Measurements from ENCODE around the gene SLC9A9. TPM values are rescaled to one million over a fixed set of nuclear protein-coding genes. Genes with fewer than 3 reads are reported as not detected.

The SLC9A9 gene
- total and polyA plus RNA-seq, 4 donors: 3.3 to 15.0 (median 6.1) TPM

- 79% methylated on average over 3 of the region's 3 CpGs for WGBS
- Histone ChIP-seq H3K27ac (ENCODE audit: low read depth in 1 of 2, low read length in 2 of 2) (no peak overlapping the region), H3K4me1 (ENCODE audit: control insufficient read depth in 4 of 4, insufficient read depth in 4 of 4, low read length in 3 of 4) (no peaks in the 10 kb centered on the region), H3K9me3 (ENCODE audit: control insufficient read depth in 4 of 4, low read length in 3 of 4) (no peaks in the 10 kb centered on the region), H3K4me3 (ENCODE audit: low read depth in 1 of 3, low read length in 3 of 3) (no peak overlapping the region), H3K27me3 (ENCODE audit: control insufficient read depth in 4 of 4, insufficient read depth in 4 of 4, low read length in 3 of 4) (no peaks in the 10 kb centered on the region), H3K36me3 (ENCODE audit: control insufficient read depth in 4 of 4, insufficient read depth in 3 of 4, low read depth in 1 of 4, low read length in 3 of 4) (no peaks in the 10 kb centered on the region), H3K9ac (ENCODE audit: low read depth in 1 of 2, low read length in 2 of 2) (no peak overlapping the region)
- no peak for DNase-seq (ENCODE audit: low spot score)
- TF ChIP-seq JUND (IDR thresholded peaks at IDR 0.05): no peak
- no peak for TF ChIP-seq RAD21 (IDR thresholded peaks at IDR 0.05)
- no peak for TF ChIP-seq RXRA (IDR thresholded peaks at IDR 0.05)
- no peak for TF ChIP-seq HNF4A (conservative IDR thresholded peaks at IDR 0.05)
- no peak for TF ChIP-seq ZBTB33 (IDR thresholded peaks at IDR 0.05)
- no peak for TF ChIP-seq TAF1 (conservative IDR thresholded peaks at IDR 0.05)
- TF ChIP-seq MAX (IDR thresholded peaks at IDR 0.05): no peak
- TF ChIP-seq FOXA2 (IDR thresholded peaks at IDR 0.05): no peak
- no peak for TF ChIP-seq GABPA (IDR thresholded peaks at IDR 0.05 in 1 of 2, conservative IDR thresholded peaks at IDR 0.05 in 1 of 2)
- no peak for TF ChIP-seq EGR1 (IDR thresholded peaks at IDR 0.05; ENCODE audit: low read depth in 2 of 2)
- no peak for TF ChIP-seq SP1 (IDR thresholded peaks at IDR 0.05)
- TF ChIP-seq REST (IDR thresholded peaks at IDR 0.05): no peak
- no peak for TF ChIP-seq NR2F2 (IDR thresholded peaks at IDR 0.05)
These were observed 556.3 kb downstream of the SLC9A9 start for GRCh38 chr3:143291836-143292447.

- Histone ChIP-seq H3K9ac (ENCODE audit: low read depth in 1 of 2, low read length in 2 of 2) (no peak overlapping the region), H3K4me3 (ENCODE audit: low read depth in 1 of 3, low read length in 3 of 3) (no peak overlapping the region), H3K9me3 (ENCODE audit: control insufficient read depth in 4 of 4, low read length in 3 of 4) (no peaks in the 10 kb centered on the region), H3K27me3 (ENCODE audit: control insufficient read depth in 4 of 4, insufficient read depth in 4 of 4, low read length in 3 of 4) (no peaks in the 10 kb centered on the region), H3K27ac (ENCODE audit: low read depth in 1 of 2, low read length in 2 of 2) (no peak overlapping the region), H3K36me3 (ENCODE audit: control insufficient read depth in 4 of 4, insufficient read depth in 3 of 4, low read depth in 1 of 4, low read length in 3 of 4) (no peaks in the 10 kb centered on the region), H3K4me1 (ENCODE audit: control insufficient read depth in 4 of 4, insufficient read depth in 4 of 4, low read length in 3 of 4) (no peaks in the 10 kb centered on the region)
- DNase-seq (ENCODE audit: low spot score): no peak
- 93% methylated on average over 2 of the region's 2 CpGs for WGBS
- no peak for TF ChIP-seq RAD21 (IDR thresholded peaks at IDR 0.05)
- TF ChIP-seq FOXA2 (IDR thresholded peaks at IDR 0.05): no peak
- TF ChIP-seq TAF1 (conservative IDR thresholded peaks at IDR 0.05): no peak
- TF ChIP-seq CTCF (IDR thresholded peaks at IDR 0.05; ENCODE audit: low read depth, low read length, missing input control): no peak
- TF ChIP-seq JUND (IDR thresholded peaks at IDR 0.05): no peak
- TF ChIP-seq FOXA1 (IDR thresholded peaks at IDR 0.05): no peak
- no peak for TF ChIP-seq EGR1 (IDR thresholded peaks at IDR 0.05; ENCODE audit: low read depth in 2 of 2)
- no peak for TF ChIP-seq ATF3 (IDR thresholded peaks at IDR 0.05)
- TF ChIP-seq RXRA (IDR thresholded peaks at IDR 0.05): no peak
- TF ChIP-seq SP1 (IDR thresholded peaks at IDR 0.05): no peak
These were observed 559.3 kb downstream of the SLC9A9 start for GRCh38 chr3:143288944-143289343.
